Epithelial cell of proximal tubule (primary cell): ENCODE results near the gene METAP1. TPM values are rescaled to one million over a fixed set of nuclear protein-coding genes. Genes with fewer than 3 reads are reported as not detected.

Source experiments
- DNase-seq: peaks from one replicate; pipeline ENCODE4 v3.0.0-alpha.2; 2011; ENCODE audit warnings: low read depth
- H3K4me3 ChIP-seq: 2 replicates; pipeline ENCODE4 v1.5.1; 2011; ENCODE audit warnings: low read depth, mild to moderate bottlenecking, low read length
- total RNA-seq: library from RNA; depleted of rRNA; stranded (reverse); fragments of >200 nt; gene quantifications from 2 replicates; pipeline ENCODE4 v1.2.3, GENCODE V29; 2015
- TF ChIP-seq, protein P1 (sequence below): conservative IDR thresholded peaks from 2 replicates; pipeline ENCODE4 v1.5.1; 2012; ENCODE audit warnings: low read depth, mild to moderate bottlenecking, low read length

Gene METAP1
- 64.6 and 87.9 TPM in 2 replicates for total RNA-seq

DNA sequence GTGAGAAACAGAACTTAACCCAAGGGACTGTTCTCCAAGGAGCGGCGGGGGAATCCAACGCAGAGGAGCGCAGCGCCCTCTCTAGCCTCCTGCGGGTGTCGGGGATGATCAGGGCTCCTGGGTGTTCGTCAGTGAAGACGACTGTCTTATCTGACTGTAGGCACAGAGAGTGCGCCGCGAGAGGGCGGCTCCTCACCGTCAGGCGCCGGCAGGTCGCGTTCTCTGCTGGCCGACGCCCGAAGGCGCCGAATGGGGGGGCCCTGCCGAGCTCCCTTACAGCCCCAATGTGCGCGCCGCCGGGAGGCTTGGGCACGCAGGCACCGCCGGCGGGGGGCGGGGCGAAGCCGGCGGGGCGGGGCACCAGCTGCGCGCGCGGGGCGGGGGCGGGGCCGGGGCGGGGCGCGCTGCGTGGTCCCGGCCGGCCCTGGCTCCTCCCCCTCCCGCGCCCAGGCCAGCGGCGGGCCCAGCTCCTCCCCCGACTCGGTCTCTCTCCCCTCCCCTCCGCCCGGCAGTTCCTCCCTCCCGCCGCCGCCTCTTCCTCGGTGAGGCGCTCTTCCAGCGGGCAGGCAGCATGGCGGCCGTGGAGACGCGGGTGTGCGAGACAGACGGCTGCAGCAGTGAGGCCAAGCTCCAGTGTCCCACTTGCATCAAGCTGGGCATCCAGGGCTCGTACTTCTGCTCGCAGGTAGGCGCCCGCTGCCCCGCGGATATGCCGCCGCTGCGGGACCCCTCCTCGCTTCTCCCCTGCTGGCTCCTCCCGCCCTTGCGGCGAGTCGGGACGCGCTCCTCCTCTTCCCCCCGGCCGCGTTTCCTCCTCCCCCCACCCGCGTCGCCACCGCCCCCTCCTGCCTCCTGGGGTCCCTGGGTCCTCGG is at the start of gene METAP1:
Gene METAP1, plus strand, starts transcription at position 539 of the 873 bp plus-strand sequence. Its CDS starts 33 bp downstream, at position 572.
- TF ChIP-seq, protein P1, sequence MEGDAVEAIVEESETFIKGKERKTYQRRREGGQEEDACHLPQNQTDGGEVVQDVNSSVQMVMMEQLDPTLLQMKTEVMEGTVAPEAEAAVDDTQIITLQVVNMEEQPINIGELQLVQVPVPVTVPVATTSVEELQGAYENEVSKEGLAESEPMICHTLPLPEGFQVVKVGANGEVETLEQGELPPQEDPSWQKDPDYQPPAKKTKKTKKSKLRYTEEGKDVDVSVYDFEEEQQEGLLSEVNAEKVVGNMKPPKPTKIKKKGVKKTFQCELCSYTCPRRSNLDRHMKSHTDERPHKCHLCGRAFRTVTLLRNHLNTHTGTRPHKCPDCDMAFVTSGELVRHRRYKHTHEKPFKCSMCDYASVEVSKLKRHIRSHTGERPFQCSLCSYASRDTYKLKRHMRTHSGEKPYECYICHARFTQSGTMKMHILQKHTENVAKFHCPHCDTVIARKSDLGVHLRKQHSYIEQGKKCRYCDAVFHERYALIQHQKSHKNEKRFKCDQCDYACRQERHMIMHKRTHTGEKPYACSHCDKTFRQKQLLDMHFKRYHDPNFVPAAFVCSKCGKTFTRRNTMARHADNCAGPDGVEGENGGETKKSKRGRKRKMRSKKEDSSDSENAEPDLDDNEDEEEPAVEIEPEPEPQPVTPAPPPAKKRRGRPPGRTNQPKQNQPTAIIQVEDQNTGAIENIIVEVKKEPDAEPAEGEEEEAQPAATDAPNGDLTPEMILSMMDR: peak; percentile 64
- DNase-seq: peak; percentile 61

DNA sequence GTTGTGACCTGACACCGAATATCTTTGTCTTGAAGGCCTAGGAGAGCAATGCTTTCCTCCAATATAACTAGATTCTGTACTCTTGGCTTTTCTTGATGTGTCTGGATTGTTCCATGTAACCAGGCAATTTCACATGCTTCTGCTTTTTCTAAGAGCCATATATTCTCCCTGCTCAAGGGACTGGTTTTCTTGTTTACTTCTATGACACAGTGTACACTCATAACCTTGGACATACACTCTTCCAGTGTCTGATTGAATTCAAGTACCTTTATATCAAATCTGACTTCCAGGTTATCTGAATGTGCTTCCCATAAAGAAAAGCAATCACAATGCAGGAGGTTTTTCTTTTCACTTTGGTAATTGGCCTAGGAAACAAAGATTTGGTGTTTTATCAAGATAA is 49.2 kb upstream of the METAP1 start:
- DNase-seq: no peak
- H3K4me3 ChIP-seq: no peak overlapping the region
- TF ChIP-seq, protein P1: no peak

More for the DNA sequence above, at the start of gene METAP1:
- H3K4me3 ChIP-seq: peak within 1 kb of the TSS; percentile 68

DNA sequence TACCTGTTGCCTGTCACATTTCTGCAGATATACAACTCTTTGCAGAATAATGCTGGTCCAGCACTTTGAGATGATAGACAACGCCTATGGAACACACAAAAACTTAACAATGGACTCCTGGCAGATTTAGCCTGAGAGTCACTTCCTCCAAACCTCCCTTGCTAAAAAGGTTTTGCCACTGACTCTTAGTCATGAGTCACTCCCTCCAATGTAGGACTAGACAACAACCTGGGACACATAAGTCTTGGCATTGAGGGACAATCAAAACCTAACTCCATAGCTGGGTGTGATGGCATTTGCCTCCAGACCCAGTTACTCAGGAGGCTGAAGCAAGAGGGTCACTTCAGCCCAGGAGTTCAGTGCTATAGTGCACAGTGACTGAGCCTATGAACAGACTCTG is 44.6 kb upstream of the METAP1 start:
- TF ChIP-seq, protein P1: no peak
- H3K4me3 ChIP-seq: no peak overlapping the region
- no peak for DNase-seq

DNA sequence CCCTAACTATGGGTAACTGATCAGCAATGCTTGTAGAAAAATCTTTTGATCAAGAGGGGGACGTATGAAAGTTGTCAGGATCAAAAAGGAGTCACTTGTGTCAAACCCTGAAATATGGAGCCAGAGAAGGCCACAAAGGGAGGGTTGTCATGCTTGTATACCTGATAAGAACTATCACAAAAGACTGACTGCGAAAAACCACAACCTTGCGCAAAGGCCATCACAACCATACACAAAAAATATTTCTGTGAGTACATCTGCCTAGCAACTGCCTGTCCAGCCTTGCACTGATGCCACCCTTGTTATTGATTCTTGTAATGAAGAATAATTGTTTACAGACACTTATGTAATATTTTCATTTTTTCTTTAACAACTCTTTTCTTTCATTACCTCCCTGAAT is 43.8 kb upstream of the METAP1 start:
- TF ChIP-seq, protein P1: no peak
- DNase-seq: no peak
- no peak overlapping the region for H3K4me3 ChIP-seq

DNA sequence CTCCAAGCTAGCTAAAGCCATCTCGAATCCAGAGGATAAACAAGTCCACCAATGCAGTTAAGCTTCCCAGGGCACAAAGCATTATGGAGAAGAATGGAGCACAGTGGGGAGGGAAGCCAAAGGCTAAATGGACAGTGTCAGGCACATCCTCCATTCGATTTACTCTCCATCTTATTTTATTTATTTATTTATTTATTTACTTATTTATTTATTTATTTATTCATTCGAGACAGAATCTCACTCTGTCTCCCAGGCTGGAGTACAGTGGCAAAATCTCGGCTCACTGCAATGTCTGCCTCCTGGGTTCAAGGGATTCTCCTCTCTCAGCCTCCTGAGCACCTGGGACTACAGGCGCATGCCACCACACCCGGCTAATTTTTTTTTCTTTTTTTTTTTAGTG is 40.3 kb upstream of the METAP1 start:
- TF ChIP-seq, protein P1: no peak

DNA sequence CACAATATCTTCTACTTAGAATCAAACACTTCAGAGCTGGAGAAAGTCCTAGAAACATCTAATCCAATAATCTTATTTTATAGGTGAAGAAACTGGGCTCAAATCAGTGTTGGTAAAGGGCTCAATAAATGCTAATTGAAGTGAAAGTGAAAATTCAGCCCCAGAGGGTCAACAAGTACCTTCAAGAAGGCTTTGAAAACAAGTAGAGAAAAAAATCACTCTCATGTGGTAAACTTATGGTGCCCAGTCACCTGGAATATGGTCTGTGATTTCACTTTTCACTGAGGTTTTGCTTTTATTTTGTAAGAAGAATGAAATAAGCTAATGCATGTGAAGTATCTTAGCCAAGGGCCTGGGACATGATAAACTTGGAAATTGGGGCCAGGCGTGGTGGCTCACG is 37.5 kb upstream of the METAP1 start:
- no peak overlapping the region for H3K4me3 ChIP-seq
- no peak for DNase-seq
- TF ChIP-seq, protein P1: no peak

More for the DNA sequence above, 40.3 kb upstream of the METAP1 start:
- DNase-seq: no peak
- no peak overlapping the region for H3K4me3 ChIP-seq
